CD4-positive, alpha-beta T cell treated with Interleukin-6 for 4 hours (primary cell): ENCODE measurements around the gene MYO10.
"Not testable (repeated sequence)": the region's sequence is repeated elsewhere in the genome, so short reads cannot be mapped to it uniquely, and the experiment has no call there.

Experiments
- DNase-seq: peaks from one replicate; pipeline ENCODE4 v3.0.0-alpha.2; 2020; ENCODE audit warnings: mixed read lengths

The MYO10 gene

GRCh38 chr5:16886366-16886736, 49.7 kb downstream of the MYO10 start:
- no peak for DNase-seq

GRCh38 chr5:16885635-16886365, 50.3 kb downstream of the MYO10 start:
- no peak for DNase-seq

- DNase-seq = no peak
Measured at GRCh38 chr5:16884595-16884994, 51.5 kb downstream of the MYO10 start.

GRCh38 chr5:16883806-16884205, 52.3 kb downstream of the MYO10 start:
- no peak for DNase-seq

GRCh38 chr5:16883176-16883575, 52.9 kb downstream of the MYO10 start:
- no peak for DNase-seq

GRCh38 chr5:16881251-16881650, 54.8 kb downstream of the MYO10 start:
- no peak for DNase-seq

GRCh38 chr5:16880547-16880946, 55.5 kb downstream of the MYO10 start:
- DNase-seq = no peak

- DNase-seq = no peak
Measured at GRCh38 chr5:16879650-16880049, 56.4 kb downstream of the MYO10 start.

GRCh38 chr5:16879191-16879590, 56.9 kb downstream of the MYO10 start:
- no peak for DNase-seq

GRCh38 chr5:16877267-16877935, 58.7 kb downstream of the MYO10 start:
- no peak for DNase-seq

- DNase-seq = not testable (repeated sequence)
Measured at GRCh38 chr5:16874424-16874823, 61.7 kb downstream of the MYO10 start.

GRCh38 chr5:16871746-16872339, 64.2 kb downstream of the MYO10 start:
- no peak for DNase-seq

GRCh38 chr5:16870878-16871277, 65.2 kb downstream of the MYO10 start:
- no peak for DNase-seq

GRCh38 chr5:16869821-16870796, 66.0 kb downstream of the MYO10 start:
- DNase-seq = no peak

- no peak for DNase-seq
Measured at GRCh38 chr5:16867577-16867953, 68.5 kb downstream of the MYO10 start.

GRCh38 chr5:16866795-16867576, 69.1 kb downstream of the MYO10 start:
- no peak for DNase-seq

GRCh38 chr5:16866273-16866672, 69.8 kb downstream of the MYO10 start:
- DNase-seq = no peak

- DNase-seq = no peak
Measured at GRCh38 chr5:16865151-16865550, 70.9 kb downstream of the MYO10 start.

- no peak for DNase-seq
Measured at GRCh38 chr5:16864631-16865131, 71.4 kb downstream of the MYO10 start.

- no peak for DNase-seq
Measured at GRCh38 chr5:16863469-16863946, 72.6 kb downstream of the MYO10 start.

- DNase-seq = no peak
Measured at GRCh38 chr5:16862777-16863176, 73.3 kb downstream of the MYO10 start.

- no peak for DNase-seq
Measured at GRCh38 chr5:16859346-16859745, 76.7 kb downstream of the MYO10 start.
